Right renal cortex interstitium (tissue), 3 donors: ENCODE results near the gene FAM240A. TPM values are rescaled to one million over a fixed set of nuclear protein-coding genes. Genes with fewer than 3 reads are reported as not detected.
"Not testable (repeated sequence)": the region's sequence is repeated elsewhere in the genome, so short reads cannot be mapped to it uniquely, and the experiment has no call there.

Experiments used
- DNase-seq, 3 donors: peaks; one replicate each; pipeline ENCODE4 v3.0.0-alpha.2; 2013; ENCODE audit warnings: low read depth in 3 of 3, low spot score in 2 of 3
- polyA plus RNA-seq, 3 donors: library from polyadenylated mRNA; unstranded; fragments of 120-200 nt; gene quantifications; one replicate each; pipeline ENCODE4 v1.2.1, GENCODE V29; 2013; ENCODE audit not compliant: insufficient read length in 3 of 3

The FAM240A gene
- under 1 TPM; 0.08 to 0.16 (median 0.14) TPM for polyA plus RNA-seq

DNA sequence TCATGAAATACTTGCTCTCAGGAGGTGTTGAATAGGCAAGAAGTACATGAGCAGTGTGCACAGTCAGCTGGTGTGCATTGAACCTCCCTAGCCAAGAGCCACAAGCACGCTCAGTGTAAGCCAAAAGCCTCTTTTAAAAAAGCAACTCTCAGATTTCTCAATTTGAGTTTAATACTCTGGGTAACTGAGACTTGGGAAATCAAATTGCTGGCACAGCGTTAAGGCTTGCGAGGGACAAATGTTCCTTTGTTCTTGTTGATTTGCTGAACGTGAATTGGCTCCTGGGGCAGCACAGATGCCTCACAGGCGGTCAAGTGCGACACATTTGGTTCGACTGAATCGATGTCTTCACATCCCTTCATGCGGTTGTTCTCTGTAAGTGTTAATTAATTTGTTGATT lies at the start of gene FAM240A:
FAM240A (plus strand) TSS at position 202 of the 400 bp plus-strand sequence; CDS start at position 361, 159 bp downstream.
- DNase-seq: no peak

DNA sequence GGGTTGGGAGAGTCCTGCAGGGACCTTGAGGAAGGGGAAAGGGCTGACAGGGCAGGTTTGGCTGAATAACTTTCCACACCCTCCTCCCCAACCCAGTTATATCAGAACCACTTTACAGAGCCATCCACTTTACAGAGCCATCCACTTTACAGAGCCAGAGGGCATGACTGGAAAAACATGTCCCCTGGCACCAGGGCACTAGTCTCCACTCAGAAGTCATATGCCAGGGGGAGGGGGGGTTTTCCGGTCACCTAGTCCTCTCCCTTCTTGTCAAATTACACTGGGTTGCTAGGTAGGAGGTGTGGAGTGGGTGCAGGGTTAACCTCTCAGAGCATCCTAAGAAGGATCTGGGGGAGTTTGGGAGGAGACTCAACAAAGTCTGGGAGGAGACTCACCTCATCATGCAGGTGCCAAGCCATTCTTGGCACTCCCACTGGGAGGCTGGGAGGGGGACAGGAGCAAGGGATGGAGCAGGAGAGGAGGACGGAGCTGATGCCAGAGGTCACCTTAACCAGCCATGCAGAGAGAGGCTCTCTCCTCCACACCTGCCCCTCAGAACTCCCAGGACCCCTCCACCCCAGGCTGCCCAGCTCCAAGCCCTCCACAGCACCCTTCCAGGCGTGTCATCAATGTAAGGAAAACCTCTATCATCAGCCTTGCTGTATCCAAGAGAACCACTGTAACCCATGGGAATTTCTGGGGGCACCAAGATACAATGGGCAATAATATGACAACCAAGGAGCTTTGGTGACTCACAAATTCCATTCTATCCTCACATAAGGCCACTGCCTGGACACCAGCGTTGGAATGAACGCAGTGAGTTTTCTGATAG lies 47.9 kb upstream of the FAM240A start:
- DNase-seq: no peak

DNA sequence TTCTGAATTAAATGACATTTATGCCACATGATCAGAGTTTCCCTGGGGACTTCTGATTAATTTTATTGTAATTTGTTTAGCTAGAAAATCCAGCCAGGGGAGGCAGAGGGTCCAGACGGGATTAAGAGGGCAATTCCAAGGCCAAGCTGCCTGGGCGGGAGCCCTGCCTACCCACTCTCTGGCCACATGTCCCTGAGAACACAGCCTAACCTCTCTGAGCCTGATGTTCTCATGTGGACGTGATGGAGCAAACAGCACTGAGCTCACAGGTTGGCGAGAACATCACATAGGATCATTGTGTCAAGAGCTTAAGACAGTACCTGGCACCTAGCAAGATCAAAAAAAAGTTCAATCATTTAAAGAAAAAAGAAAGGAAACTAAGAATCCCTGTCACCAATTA lies 47.2 kb upstream of the FAM240A start:
- DNase-seq: no peak

DNA sequence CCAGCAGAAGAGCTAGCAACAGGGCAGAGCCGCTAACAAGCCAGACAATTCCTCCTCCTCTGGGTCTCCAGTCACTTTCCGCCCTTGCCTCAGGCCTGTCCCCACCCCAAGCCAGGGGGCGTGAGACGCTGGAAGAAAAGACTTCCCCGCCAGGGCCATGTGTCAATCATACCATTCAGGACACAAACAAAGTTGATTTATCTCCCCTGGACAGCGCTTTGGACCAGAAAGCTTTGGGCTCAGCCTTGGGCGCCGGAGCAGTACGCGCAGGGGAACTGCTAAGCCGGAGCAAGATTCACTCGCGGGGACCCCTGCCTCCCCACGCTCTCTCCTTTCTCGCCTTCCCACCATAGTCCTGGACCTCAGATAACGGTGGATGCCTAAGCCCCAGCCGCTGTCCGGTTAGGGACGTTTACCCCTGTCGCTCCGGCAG lies 46.7 kb upstream of the FAM240A start:
- no peak for DNase-seq

DNA sequence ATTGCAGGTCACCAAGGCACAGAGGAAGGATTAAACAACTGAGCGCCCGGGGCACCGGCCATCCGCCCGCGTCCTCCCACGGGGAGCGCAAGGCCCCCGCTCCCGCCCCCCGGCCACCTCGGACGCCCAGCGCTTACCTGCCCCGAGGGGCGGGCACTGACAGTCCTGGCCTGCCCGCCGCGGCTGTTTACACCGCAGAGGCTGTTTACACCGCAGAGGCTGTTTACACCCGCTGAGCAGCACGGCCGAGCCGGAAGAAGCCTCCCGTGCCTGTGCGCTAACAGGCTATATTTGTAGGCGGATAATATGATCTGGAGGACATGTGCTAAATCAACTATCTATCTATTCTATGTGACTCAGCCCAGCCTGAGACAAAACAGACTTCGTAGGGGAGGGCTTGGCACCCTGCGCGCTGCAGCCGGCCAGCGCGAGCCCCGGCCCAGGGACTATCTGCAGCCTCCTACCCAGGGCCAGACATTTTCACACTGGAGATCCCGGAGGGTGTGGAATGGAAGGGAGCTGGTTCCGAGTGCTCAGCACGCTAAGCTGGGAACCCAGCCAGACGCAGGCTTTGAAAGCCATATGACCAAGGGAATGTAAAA lies 46.2 kb upstream of the FAM240A start, which contains the start of gene LRRC2:
LRRC2 (minus strand) TSS at position 263 of the 602 bp plus-strand sequence. CDS start 14,711 bp downstream, outside the sequence.
- DNase-seq: no peak

DNA sequence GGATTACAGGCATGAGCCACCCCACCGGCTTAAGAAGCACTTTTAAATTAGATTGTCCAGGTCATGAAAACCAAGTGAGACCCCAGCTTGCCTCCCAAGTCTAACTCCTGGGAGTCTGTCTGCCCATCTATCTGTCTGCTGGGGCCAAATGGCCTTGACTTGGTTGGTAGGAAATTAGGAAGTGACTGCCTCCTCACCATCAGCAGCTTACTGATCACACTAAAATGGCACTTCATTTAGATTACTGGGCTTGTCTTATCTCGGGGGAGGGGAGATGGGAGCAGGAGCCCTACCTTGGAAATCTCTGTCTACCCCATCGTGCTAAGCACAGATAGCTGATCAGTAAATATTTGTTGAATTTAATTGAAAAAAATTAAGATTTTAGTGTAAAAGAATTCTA lies 40.6 kb upstream of the FAM240A start:
- no peak for DNase-seq

DNA sequence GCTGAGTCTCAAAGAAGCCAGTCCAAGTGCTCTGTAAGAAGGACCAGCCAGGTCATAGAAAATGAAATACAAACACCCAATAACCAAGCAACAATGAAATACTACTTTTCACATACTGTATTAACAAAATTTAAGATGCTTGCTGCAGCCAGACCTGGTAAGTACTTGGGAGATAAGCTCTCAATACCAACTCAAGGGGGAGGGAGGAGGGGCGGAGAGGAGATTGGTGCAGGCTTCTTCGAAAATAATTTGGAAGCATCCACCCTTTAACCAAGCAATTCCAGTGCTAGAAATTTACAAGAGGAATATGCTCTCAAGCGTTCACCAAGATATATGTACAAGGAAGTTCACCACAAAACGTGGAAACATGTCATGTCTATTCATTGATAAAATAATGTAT lies 38.6 kb upstream of the FAM240A start:
- no peak for DNase-seq

DNA sequence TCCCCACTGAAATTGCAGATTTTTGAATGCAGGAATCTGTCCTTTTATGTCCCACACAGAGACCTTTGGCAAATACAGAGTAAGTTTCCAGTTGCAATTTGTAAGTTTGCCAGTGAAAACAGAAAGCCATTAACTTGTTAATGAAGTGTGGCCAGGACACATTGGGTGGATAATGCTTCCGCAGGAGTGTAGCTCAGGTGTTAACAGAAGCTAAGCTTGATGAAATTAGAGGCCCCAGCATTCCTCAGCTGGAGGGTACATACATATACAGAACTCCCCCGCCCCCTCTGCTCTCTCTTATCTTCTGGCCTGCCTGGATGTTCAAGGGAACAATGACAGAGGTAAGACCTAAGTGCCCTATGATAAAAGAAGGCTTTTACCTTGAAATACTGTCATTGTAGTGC lies 38.1 kb upstream of the FAM240A start:
- no peak for DNase-seq

DNA sequence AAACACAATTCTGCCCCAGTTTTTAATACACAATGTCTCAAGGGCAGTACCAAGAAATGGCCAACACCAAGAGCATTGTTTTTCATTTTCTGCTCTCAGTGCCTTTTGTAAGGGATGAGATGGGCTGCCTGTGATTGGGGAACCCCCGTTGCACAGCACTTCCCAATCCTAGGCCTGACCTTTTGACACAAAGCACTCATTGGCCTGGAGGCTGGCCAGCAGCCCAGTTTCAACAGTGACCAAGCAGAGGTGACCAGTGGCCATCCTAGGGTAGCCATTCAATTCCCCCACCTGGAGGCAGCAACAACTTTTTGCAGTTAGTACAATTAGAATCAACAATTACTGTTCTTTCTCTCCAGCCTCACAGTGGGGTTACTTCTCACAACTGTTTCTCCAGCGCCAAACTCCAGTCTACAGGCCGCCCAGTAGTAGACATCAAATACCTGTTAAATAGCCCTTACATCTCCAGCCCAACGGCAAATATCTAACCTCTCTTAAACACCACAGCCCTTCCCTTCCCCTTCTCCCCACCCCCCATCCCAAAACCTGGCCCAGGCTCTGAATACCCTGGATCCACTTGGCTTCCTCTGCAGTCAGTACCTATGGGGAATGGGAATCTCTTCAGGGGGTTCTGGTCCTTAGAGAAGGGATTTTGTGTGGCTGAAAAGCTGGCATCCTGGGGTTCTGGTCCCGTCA lies 37.3 kb upstream of the FAM240A start:
- no peak for DNase-seq

DNA sequence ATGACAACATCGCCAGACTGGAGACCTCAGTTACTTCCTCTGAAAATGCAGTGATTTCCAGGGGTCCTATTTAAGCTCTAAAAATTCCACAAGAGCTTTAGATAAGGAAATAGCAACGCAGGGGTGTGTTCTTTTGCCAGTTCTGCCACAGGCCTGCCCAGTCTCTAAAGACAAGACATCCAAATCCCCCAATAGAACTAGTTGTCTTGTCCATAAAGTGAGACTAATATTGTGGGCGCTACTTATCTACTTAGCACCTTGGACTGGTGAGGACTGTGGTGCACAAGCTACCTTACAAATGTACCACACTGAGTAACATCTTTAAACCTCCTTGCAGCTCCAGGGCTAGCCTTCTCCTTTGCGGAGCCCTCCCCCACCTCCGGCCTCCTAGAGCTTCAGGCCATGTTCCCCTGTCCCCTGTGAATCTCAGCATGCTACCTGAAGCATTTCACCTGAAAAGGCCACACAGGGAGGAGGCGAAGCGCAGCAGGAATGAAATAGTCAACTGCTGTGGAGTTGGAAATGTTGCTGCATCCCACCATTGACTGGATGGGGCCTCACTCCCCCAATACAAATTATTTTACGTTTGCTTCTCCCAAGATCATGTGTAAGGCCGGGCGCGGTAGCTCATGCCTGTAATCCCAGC lies 36.6 kb upstream of the FAM240A start:
- DNase-seq: no peak

DNA sequence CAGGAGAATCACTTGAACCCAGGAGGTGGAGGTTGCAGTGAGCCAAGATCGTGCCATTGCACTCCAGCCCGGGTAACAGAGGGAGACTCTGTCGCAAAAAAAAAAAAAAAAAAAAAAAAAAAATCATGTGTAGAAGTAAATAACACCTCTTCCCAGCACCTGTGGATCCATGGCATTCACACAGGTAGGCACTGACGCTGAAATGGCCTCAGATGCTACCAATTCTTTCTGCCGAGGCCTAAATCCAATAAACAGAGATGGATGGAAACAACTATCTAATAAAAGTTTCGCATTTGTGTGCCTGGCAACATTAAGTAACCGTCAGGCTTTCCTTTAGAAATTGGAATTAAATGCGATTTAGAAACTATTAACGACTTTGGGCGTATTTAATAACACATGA lies 35.9 kb upstream of the FAM240A start:
- DNase-seq: no peak

DNA sequence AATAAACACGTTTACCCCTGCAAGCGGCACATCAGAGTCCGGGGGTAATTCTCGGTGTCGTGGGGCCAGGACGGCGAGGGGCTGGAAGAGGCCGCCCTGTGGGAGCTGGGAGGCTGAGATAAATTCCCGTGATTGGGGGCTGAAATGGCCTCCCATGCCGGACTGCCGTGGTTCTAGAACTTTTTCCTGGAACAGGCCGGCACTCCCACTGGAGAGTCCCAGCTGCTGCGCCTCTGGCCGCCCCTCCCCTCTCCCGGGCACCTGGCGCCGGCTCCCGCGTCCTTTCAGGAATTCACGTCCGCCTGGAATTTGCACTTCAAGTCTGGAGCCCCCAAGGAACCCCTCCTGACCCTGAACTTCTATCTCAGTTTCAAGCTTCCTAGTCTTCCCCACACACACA lies 35.4 kb upstream of the FAM240A start:
- DNase-seq: no peak

DNA sequence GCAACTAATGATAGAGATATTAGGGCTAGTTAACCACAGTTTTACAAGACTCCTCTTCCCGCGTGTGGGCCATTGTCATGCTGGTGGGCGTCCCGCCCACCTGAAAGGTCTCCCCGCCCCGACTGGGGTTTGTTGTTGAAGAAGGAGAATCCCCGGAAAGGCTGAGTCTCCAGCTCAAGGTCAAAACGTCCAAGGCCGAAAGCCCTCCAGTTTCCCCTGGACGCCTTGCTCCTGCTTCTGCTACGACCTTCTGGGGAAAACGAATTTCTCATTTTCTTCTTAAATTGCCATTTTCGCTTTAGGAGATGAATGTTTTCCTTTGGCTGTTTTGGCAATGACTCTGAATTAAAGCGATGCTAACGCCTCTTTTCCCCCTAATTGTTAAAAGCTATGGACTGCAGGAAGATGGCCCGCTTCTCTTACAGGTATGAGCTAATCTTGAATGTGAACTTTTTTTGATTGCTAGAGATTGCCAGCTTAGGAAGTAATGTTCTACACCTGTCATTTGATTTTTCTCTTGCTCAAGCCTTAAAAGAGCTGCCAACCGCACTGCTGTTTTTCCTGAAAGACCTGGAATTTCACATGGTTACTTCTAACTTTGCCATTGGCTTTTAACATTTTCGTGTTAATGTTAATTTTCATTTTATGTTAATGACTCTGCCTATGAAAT lies 34.6 kb upstream of the FAM240A start:
- not testable (repeated sequence) for DNase-seq

DNA sequence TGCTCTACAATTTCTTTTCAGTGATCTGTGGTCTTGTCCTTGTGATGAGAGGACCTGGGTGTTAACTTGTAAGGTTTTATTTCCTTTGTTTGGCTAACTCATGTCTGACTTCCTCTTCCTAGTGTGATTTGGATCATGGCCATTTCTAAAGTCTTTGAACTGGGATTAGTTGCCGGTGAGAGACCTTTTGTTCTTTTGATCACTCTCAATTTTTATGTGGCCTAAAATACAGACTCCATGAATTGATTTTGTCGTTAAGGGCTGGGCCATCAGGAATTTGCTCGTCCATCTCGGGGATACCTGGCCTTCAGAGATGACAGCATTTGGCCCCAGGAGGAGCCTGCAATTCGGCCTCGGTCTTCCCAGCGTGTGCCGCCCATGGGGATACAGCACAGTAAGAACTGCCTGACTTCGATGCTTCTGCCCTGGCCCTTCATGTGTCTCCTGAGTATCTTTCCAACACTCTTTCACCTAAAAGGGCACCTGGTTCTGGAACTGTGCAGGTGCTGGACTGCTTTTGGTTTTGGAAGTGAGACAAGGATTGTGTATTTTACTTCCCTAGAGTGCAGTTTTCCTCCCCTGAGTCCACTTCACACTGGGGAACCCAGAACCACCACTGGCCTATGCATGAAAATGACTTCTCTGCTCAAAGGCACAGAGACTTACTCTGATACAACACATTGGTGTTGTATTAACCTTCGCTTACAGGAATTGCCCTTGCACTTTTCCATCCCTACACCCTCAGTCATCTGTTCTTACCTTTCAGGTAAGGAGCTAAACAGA lies 33.2 kb upstream of the FAM240A start:
- no peak for DNase-seq

DNA sequence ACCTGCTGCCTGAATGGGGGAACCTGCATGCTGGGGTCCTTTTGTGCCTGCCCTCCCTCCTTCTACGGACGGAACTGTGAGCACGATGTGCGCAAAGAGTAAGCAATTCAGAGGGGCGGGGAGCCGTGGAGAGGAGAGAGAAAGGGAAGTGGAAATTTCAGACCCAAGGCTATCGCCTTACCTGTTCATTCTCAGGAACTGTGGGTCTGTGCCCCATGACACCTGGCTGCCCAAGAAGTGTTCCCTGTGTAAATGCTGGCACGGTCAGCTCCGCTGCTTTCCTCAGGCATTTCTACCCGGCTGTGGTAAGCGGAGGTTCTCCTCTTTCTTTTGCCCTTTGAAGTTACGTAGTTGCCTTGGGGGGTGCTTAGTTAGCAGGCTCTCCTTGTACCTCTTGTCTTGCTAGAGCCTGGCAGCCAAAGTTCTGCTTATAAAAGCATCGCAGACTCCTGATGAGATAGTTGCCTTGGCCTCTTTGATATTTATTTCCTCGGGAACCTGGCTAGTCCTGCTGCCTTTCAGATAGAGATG lies 32.5 kb upstream of the FAM240A start:
- DNase-seq: no peak

DNA sequence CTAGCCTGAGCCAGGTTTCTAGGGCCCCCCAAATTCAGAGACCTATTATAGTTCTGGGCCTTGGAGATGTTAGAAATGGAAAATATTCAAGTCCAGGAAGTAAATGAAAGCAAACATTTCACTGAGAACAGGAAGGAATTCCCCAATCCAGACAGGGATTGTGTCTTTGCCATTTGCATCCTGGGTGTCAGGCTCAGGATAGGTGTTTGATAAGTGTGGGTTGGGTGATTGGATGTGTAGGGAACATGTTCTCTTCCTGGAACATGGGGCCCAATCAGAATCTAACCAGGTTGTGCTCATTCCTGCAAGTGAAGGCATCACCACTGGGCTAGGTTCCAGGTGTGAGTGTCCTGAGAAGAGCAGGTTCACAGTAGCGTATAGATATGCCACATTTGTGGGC lies 31.6 kb upstream of the FAM240A start:
- DNase-seq: no peak

DNA sequence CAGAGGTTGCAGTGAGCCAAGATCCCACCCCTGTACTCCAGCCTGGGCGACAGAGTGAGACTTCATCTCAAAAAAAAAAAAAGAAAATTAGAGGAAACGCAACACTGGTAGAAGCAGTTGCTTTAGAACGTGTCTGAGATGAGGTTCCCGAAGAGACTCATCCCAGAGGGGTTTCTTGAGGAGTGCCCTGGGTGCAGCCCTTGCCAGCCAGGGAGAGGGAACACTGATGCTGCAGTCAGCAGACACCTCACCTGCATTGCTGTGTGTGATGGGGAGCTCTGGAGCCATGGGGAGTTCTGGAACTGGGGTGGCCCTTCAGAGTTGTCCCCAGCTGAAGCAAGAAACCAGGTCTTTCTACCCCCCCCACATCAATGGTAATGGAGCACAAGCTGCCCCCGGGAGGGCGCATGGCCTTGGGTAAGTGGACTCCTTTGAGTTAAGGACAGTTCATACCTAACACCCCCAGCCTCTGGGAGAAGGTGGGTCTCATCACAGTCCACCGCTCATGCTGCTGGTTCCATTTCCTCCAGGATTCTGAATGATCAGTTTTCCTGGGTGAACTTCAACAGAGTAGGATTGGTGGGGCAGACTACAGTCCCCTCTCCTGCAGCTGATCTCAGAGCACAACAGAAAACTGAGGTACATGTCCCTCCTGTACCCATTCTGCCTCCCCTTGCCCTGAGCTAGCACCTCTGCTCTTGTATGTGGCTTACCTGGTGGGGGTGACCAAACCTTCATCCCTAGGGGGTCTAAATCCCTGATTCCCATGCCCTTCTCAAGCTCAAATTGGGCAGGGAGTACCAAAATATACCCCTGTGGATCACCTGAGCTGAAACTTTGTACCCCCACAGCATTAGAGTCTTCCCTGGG lies 27.5 kb upstream of the FAM240A start:
- no peak for DNase-seq
